Renal cortex interstitium (tissue), 11 donors: ENCODE results near the gene NR5A2. TPM values are rescaled to one million over a fixed set of nuclear protein-coding genes. Genes with fewer than 3 reads are reported as not detected.

ENCODE experiments used
- DNase-seq, 11 donors: peaks; one replicate each; pipeline ENCODE4 v3.0.0-alpha.2; 2013; ENCODE audit warnings: low read depth in 9 of 11, low spot score in 4 of 11; ENCODE audit errors: extremely low read depth in 1 of 11
- polyA plus RNA-seq, 3 donors: library from polyadenylated mRNA; unstranded; fragments of 120-200 nt; gene quantifications; one replicate each; pipeline ENCODE4 v1.2.1, GENCODE V29; 2013; ENCODE audit not compliant: insufficient read length in 3 of 3

NR5A2 gene
- polyA plus RNA-seq, 3 donors, result 2.0 to 2.5 (median 2.5) TPM

DNA sequence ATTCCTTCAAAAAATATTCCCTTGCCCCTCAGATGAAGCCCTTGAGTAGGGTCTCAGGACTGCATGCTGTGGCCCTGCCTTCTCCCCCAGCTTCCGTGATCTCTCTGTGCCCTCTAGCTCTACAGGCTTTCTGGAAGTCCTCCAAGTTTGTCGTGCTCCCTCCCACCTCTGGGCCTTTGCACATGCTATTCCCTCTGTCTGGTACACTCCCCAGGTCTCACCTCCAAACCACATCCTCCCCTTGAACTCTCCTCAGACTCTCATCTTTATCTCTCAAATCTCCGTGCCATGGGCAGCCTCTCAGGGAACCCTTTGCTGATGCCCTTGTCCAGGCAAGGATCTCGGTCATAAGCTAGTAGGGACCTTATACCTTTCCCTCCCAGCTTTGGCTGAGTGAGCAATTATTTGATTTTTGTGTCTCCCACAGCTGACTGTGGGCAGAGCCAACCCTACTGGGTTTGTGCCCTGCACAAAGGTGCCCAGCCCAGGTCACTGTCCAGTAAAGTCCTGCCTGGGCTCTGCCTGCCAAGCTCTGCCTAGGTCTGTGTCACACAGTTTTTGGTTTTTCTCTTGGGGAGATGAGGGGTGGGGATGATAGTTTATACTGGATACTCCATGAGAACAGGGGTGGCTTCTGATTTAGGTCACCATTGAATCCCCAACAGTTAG, 194.2 kb downstream of the NR5A2 start:
- DNase-seq, result no peak

DNA sequence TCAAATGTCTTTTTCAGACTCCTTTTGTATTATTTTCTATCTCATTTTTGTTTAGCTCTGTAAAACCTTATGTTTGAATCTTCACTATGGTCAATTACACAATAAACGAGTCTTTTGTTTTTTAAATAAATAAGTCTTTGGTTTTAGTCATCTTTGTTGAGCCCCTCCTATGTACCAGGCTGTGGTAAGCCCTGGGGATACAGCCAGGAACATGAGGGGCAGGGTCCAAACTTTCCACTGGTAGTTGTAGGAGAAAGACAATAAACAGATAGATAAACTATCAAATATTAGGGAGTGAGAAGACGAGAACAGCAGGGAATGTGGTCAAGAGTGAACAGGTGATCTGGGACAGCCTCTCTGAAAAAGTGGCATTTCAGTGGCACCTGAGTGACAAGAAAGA, 195.7 kb downstream of the NR5A2 start:
- DNase-seq, result no peak

DNA sequence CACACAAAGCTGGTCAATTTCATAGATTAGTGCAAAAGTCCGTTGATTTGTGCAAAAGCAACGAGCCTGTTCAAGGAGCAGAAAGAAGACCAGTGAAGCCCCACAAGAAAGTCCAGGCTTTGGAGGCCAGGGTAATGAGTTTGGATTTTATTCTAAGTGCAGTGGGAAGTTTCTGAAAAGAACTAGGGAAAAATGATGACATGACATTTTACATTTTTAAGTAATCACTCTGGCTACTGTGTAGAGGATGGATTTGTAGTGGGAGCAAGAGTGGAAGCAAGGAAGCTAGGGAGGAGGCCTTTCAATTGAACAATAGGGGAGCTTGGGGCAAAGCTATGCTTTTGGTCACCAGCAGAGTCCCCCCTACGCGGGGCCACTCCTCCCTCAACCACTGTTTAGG, 196.1 kb downstream of the NR5A2 start:
- DNase-seq, result no peak

DNA sequence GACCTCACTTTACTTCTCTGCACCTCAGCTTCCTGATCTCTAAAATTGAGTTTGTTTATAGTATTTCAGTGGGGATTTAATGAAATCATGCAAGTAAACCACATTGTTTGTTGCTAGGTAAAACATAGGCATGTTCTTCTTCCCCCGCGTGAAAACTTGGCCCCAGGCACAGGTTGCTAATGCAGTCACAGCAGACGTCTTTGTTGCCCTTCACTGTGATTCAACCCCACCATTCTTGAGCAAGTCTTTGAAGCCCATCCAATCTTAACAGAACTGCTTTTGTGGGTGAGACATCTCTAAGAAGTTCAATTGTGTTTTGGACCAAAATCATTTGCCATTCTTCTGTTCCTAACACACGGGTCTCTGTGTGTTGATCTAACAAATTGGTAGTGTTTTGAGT, 196.8 kb downstream of the NR5A2 start:
- DNase-seq, result no peak

DNA sequence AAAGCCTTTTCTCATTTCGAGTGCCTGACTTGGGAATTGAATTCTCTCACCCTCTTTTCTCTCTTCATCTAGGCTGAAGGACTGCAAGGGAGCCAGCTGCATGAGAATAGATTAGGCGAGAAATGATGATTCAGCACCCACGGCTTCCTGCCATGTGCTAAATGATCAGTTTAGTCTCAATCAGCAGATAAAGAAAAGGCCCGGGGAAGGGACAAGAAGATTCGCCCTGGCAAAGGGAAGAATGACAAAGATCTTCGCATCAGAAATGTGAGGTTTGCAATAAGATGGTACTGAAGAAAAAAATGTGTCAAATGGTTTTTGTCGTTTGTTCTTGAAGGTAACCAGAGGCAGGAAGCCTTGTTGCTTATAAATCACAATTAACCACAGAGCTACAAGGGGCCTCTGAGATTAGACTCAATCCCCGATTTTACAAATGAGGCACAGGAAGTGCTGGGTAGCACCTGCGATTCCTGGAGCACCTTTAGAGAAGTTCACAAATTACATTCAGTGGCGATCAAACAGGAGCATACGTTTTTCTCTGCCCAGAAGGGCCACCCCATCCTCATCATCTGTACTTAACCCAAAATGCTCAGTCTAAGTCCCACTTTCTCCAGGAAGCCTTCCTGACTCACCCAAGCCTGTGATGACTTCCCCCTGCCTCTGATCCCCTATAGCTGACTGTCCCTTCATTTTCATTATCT, 198.9 kb downstream of the NR5A2 start:
- DNase-seq, result no peak

DNA sequence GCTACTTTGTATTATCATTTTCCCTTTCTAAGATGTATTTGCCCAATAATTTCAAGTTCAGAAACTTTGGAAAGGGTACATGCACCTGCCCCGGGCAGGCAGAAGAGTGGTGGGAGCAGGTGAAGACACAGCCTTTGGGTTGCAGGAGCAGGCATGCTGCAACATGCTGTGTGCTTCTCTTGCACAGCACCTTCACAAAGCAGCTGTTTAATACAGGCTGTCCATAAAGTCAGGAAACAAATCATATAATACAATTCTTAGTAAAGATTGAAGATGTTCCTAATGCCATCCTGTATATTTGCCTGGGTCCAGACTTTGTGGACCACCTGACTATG, 199.4 kb downstream of the NR5A2 start:
- DNase-seq, result no peak
